GM12892 (cell line): ENCODE results near the gene EHBP1.

Source experiments
- POLR2A ChIP-seq: IDR thresholded peaks from 2 replicates; pipeline ENCODE4 v1.6.1; 2011; ENCODE audit warnings: low read depth, low read length, control low read depth
- POLR2AphosphoS5 ChIP-seq: IDR thresholded peaks from 2 replicates; pipeline ENCODE4 v1.6.1; 2011; ENCODE audit warnings: low read depth, low read length, control low read depth

- TF ChIP-seq POLR2A (no peak), POLR2AphosphoS5 (no peak)
Measured at GRCh38 chr2:62719757-62720156, 14.2 kb downstream of the EHBP1 start.
